ENCODE results near the gene CLMP.
"Not testable (repeated sequence)": the region's sequence is repeated elsewhere in the genome, so short reads cannot be mapped to it uniquely, and the experiment has no call there.

Gene CLMP

DNA sequence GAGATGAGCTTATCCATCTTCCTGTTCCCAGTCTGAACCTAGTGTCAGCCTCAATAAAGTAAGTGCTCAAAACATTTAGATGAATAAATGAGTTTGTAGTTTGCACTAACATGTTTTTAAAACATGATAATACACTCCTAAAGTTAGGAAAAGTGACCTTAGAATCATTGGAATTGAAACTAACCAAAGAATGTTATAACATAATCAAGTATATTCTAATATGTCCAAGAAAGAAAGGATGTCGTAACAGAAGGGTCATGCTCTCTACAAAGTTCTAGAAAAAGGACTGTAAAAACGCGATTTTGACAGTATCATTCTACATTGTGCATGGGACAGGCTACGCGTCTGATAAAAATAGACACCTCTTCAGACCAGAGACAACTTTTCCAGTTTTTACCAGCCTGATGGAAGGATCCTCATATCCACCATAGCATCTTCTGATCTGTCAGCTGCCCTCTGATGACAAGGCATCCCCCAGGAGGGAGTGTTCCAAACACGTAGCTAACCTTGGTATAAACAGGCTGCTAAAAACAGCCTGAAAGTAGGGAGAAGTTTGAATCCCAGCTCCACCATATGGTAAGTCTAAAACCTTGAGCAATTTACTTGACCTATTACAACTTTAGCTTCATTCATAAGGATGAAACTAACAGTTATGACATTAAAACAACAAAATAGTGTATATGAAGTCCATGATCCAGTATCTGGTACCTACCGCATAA, 30.2 kb downstream of the CLMP start:
- H3K36me3 ChIP-seq (ENCODE audit: control insufficient read depth, insufficient read depth, low read length, severe bottlenecking) = peaks cover 19% of the 10 kb centered on the region
- DNase-seq (ENCODE audit: low read depth) = peak; percentile 47
- no peak overlapping the region for H3K9ac ChIP-seq (ENCODE audit: low read length)
- H3K27me3 ChIP-seq (replicated peaks; ENCODE audit: control insufficient read depth, insufficient read depth, low read length) = no peaks in the 10 kb centered on the region
- H3K4me1 ChIP-seq (ENCODE audit: control insufficient read depth, insufficient read depth, low read length) = peaks cover 59% of the 10 kb centered on the region
- H3K4me3 ChIP-seq (ENCODE audit: low read length) = no peak overlapping the region
- H3K9me3 ChIP-seq (ENCODE audit: control insufficient read depth, low read length) = no peaks in the 10 kb centered on the region

DNA sequence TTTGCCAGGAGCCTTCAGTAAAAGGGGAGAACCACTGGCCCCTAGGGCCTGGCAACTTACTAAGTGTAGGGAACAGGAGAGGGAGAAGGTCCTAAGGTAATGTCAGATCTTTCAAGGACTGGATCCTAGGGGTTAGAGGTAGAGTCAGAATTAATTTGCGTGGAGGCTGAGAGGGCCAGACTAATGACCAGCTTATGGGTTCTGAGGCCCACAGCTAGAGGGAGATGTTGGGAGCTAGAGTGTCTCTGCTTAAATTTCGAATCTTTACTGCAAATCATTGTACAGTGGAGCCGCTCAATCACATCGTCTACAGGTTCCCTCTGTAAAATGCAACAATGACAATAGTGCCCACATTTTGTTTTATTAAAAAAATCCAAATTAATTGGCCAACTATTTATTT, 31.4 kb downstream of the CLMP start:
- H3K4me1 ChIP-seq (ENCODE audit: control insufficient read depth, insufficient read depth, low read length) = peaks cover 47% of the 10 kb centered on the region
- no peak overlapping the region for H3K9ac ChIP-seq (ENCODE audit: low read length)
- no peak overlapping the region for H3K4me3 ChIP-seq (ENCODE audit: low read length)
- no peak for DNase-seq (ENCODE audit: low read depth)
- peaks cover 27% of the 10 kb centered on the region for H3K36me3 ChIP-seq (ENCODE audit: control insufficient read depth, insufficient read depth, low read length, severe bottlenecking)
- H3K27me3 ChIP-seq (replicated peaks; ENCODE audit: control insufficient read depth, insufficient read depth, low read length) = no peaks in the 10 kb centered on the region
- no peaks in the 10 kb centered on the region for H3K9me3 ChIP-seq (ENCODE audit: control insufficient read depth, low read length)

- Histone ChIP-seq H3K27me3 (replicated peaks; ENCODE audit: control insufficient read depth, insufficient read depth, low read length) (no peaks in the 10 kb centered on the region), H3K36me3 (ENCODE audit: control insufficient read depth, insufficient read depth, low read length, severe bottlenecking) (peaks cover 25% of the 10 kb centered on the region), H3K4me3 (ENCODE audit: low read length) (no peak overlapping the region), H3K9ac (ENCODE audit: low read length) (no peak overlapping the region), H3K4me1 (ENCODE audit: control insufficient read depth, insufficient read depth, low read length) (peaks cover 35% of the 10 kb centered on the region), H3K9me3 (ENCODE audit: control insufficient read depth, low read length) (no peaks in the 10 kb centered on the region)
- no peak for DNase-seq (ENCODE audit: low read depth)
Measured at GRCh38 chr11:123161376-123162030, 33.5 kb downstream of the CLMP start.

DNA sequence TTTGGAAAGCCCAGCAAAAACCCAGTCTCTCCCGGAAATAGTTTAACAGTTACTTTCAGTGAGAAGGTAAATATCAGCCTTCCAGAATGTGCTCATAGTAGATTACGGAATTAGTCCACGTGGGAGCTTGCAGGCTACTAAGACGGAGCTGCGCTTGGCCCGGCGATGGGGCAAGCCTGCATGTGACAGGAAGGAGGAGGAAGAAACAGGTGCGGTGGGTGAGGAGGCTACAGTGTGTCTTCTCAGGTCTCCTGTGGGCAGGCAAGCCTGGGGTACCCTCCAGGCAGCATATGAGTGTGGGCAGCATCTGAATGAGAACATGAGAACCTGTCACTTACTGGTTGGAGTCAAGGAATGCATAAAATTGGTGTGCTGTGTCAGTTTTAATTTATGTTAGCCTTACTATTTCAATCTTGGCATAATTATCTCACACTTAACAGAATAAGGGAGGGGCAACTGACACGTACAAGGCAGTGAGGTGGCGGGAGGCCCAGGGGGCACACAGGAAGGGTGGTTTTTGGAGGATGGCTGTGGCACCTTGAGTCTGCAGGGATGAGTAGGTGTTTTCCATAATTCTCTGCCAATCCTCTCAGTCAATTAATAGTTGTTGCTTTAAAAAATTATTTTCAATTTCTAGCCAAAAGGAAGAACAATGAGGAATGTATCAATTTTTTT, 35.7 kb downstream of the CLMP start:
- H3K36me3 ChIP-seq (ENCODE audit: control insufficient read depth, insufficient read depth, low read length, severe bottlenecking) = peaks cover 37% of the 10 kb centered on the region
- H3K9ac ChIP-seq (ENCODE audit: low read length) = no peak overlapping the region
- peaks cover 15% of the 10 kb centered on the region for H3K4me1 ChIP-seq (ENCODE audit: control insufficient read depth, insufficient read depth, low read length)
- no peak overlapping the region for H3K4me3 ChIP-seq (ENCODE audit: low read length)
- no peak for DNase-seq (ENCODE audit: low read depth)
- no peaks in the 10 kb centered on the region for H3K27me3 ChIP-seq (replicated peaks; ENCODE audit: control insufficient read depth, insufficient read depth, low read length)
- H3K9me3 ChIP-seq (ENCODE audit: control insufficient read depth, low read length) = no peaks in the 10 kb centered on the region

GRCh38 chr11:123158033-123159003, 36.7 kb downstream of the CLMP start:
- no peak for DNase-seq (ENCODE audit: low read depth)
- H3K9me3 ChIP-seq (ENCODE audit: control insufficient read depth, low read length) = no peaks in the 10 kb centered on the region
- H3K27me3 ChIP-seq (replicated peaks; ENCODE audit: control insufficient read depth, insufficient read depth, low read length) = no peaks in the 10 kb centered on the region
- H3K4me3 ChIP-seq (ENCODE audit: low read length) = no peak overlapping the region
- peaks cover 38% of the 10 kb centered on the region for H3K36me3 ChIP-seq (ENCODE audit: control insufficient read depth, insufficient read depth, low read length, severe bottlenecking)
- no peak overlapping the region for H3K9ac ChIP-seq (ENCODE audit: low read length)
- peaks cover 12% of the 10 kb centered on the region for H3K4me1 ChIP-seq (ENCODE audit: control insufficient read depth, insufficient read depth, low read length)

DNA sequence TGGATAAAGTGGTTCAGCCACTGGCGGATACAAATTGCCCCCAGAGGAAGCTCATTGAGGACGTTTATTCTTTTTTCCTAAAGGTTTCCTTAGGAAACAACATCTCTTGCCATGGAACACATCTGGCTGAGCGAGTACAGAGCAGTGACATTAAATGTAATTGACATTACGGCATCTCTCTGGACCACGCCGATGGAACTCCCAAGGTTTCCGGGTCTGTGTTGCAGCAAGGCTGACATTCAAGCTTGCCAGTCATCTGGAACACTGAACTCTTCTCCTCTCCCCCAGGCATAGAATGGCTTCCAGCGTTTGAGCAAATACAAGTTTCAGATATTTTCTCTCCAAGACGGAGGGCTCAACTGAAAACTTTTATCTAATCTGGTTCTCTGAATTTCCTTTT, 42.1 kb downstream of the CLMP start:
- H3K4me1 ChIP-seq (ENCODE audit: control insufficient read depth, insufficient read depth, low read length) = peaks cover 7% of the 10 kb centered on the region
- DNase-seq (ENCODE audit: low read depth) = peak; percentile 75
- H3K27me3 ChIP-seq (replicated peaks; ENCODE audit: control insufficient read depth, insufficient read depth, low read length) = no peaks in the 10 kb centered on the region
- peaks cover 37% of the 10 kb centered on the region for H3K36me3 ChIP-seq (ENCODE audit: control insufficient read depth, insufficient read depth, low read length, severe bottlenecking)
- H3K9ac ChIP-seq (ENCODE audit: low read length) = no peak overlapping the region
- no peak overlapping the region for H3K4me3 ChIP-seq (ENCODE audit: low read length)
- H3K9me3 ChIP-seq (ENCODE audit: control insufficient read depth, low read length) = no peaks in the 10 kb centered on the region

GRCh38 chr11:123152346-123152745, 42.7 kb downstream of the CLMP start:
- not testable (repeated sequence) for H3K9ac ChIP-seq (ENCODE audit: low read length); H3K9me3 ChIP-seq (ENCODE audit: control insufficient read depth, low read length)
- peaks cover 43% of the 10 kb centered on the region for H3K36me3 ChIP-seq (ENCODE audit: control insufficient read depth, insufficient read depth, low read length, severe bottlenecking)

GRCh38 chr11:123151796-123152195, 43.3 kb downstream of the CLMP start:
- DNase-seq (ENCODE audit: low read depth) = no peak
- Histone ChIP-seq H3K9ac (ENCODE audit: low read length) (no peak overlapping the region), H3K27me3 (replicated peaks; ENCODE audit: control insufficient read depth, insufficient read depth, low read length) (no peaks in the 10 kb centered on the region), H3K4me3 (ENCODE audit: low read length) (no peak overlapping the region), H3K4me1 (ENCODE audit: control insufficient read depth, insufficient read depth, low read length) (peaks cover 5% of the 10 kb centered on the region), H3K9me3 (ENCODE audit: control insufficient read depth, low read length) (no peaks in the 10 kb centered on the region), H3K36me3 (ENCODE audit: control insufficient read depth, insufficient read depth, low read length, severe bottlenecking) (peaks cover 43% of the 10 kb centered on the region)

More at GRCh38 chr11:123152346-123152745, 42.7 kb downstream of the CLMP start:
- not testable (repeated sequence) for DNase-seq (ENCODE audit: low read depth); H3K27me3 ChIP-seq (replicated peaks; ENCODE audit: control insufficient read depth, insufficient read depth, low read length); H3K4me3 ChIP-seq (ENCODE audit: low read length); H3K4me1 ChIP-seq (ENCODE audit: control insufficient read depth, insufficient read depth, low read length)

DNA sequence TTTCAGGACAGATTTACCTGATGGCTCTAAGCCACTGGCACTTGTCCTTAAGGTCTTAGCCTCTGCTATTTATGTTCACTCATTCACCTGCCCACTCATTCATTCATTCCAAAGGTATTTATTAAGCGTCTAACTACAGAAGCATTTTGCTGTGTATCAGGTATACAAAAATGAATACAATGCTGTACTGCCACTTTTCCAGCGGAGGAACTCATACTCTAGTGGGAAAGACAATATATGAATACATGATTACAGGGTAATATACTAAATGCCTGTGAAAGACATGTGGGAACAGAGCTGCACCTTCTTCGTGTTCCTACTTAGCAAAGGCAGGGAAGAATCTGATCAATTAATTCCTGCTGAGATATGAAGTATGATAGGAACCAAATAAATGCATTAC, 43.7 kb downstream of the CLMP start:
- DNase-seq (ENCODE audit: low read depth) = no peak
- Histone ChIP-seq H3K9me3 (ENCODE audit: control insufficient read depth, low read length) (no peaks in the 10 kb centered on the region), H3K4me1 (ENCODE audit: control insufficient read depth, insufficient read depth, low read length) (peaks cover 6% of the 10 kb centered on the region), H3K4me3 (ENCODE audit: low read length) (no peak overlapping the region), H3K36me3 (ENCODE audit: control insufficient read depth, insufficient read depth, low read length, severe bottlenecking) (peaks cover 39% of the 10 kb centered on the region), H3K27me3 (replicated peaks; ENCODE audit: control insufficient read depth, insufficient read depth, low read length) (no peaks in the 10 kb centered on the region), H3K9ac (ENCODE audit: low read length) (no peak overlapping the region)

DNA sequence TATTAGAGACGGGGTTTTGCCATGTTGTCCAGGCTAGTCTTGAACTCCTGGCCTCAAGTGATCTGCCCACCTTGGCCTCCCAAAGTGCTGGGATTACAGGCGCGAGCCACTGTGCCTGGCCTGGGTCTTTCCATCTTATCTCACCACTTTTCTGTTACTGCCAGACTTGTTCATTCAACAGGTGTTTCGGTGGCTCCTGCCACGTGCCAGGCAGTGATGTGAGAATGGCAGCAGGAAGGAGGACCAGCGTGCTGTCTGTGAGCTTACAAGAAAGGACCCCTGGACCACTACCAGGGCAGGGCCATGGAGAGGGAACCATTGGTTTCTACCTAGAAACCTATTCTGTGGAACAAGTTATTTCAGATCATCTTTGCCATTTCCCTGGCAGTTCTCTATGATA, 44.2 kb downstream of the CLMP start:
- Histone ChIP-seq H3K9ac (ENCODE audit: low read length) (no peak overlapping the region), H3K36me3 (ENCODE audit: control insufficient read depth, insufficient read depth, low read length, severe bottlenecking) (peaks cover 39% of the 10 kb centered on the region), H3K9me3 (ENCODE audit: control insufficient read depth, low read length) (no peaks in the 10 kb centered on the region), H3K27me3 (replicated peaks; ENCODE audit: control insufficient read depth, insufficient read depth, low read length) (no peaks in the 10 kb centered on the region), H3K4me3 (ENCODE audit: low read length) (no peak overlapping the region), H3K4me1 (ENCODE audit: control insufficient read depth, insufficient read depth, low read length) (peaks cover 11% of the 10 kb centered on the region)
- DNase-seq (ENCODE audit: low read depth) = no peak
